DMS53 (cell line): ENCODE data around the gene ZNF420.

Experiments used
- DNase-seq: peaks from one replicate; lab custom pipeline; 2025; lab: John Stamatoyannopoulos, UW

Gene ZNF420

DNA sequence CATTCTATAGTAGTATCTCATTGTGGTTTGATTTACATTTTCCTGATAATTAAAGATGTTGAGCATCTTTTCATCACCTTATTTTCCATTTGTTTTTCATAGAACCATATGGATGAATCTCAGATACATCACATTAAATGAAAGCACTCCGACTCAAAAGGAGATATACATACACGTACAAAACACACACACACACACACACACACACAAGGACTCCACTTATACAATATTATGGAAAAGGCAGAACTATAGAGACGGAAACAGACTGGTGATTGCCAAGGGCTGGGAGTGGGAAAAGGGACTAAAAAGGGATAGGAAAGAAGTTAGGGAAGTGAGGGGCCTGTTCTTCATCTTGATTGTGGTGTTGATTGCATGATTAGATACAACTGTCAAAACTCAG lies 70.0 kb downstream of the ZNF420 start:
- DNase-seq: no peak

DNA sequence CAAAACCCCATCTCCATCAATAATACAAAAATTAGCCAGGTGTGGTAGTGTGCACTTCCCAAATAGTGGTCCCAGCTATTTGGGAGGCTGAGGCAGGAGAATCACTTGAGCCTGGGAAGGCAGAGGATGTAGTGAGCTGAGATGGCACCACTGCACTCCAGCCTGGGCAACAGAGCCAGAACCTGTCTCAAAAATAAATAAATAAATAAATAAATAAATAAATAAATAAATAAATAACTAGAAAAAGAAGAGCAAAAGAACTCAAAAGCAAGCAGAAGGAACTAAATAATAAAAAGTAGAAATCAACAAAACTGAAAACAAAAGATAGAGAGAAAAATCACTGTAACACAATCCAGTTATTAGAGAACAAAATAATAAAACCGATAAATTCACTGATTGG lies 81.9 kb downstream of the ZNF420 start:
- DNase-seq: no peak

DNA sequence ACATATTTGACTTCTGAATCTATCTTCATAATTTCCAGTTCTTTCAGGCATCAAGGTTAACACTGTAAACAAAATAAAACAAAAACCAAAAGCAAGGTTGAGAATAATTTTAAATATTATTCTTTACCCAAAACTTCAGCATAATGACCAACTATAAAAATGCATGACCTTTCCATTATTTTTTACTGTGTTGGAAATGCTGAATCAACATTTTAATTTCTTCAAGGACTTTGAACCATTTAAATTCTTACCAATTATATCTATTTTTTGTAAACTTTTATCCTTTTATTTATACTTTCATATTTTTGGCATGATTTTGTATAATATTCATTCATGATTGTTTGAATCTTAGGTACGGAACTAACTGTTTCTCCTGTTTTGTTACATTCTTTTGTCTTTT lies 87.4 kb downstream of the ZNF420 start:
- no peak for DNase-seq

DNA sequence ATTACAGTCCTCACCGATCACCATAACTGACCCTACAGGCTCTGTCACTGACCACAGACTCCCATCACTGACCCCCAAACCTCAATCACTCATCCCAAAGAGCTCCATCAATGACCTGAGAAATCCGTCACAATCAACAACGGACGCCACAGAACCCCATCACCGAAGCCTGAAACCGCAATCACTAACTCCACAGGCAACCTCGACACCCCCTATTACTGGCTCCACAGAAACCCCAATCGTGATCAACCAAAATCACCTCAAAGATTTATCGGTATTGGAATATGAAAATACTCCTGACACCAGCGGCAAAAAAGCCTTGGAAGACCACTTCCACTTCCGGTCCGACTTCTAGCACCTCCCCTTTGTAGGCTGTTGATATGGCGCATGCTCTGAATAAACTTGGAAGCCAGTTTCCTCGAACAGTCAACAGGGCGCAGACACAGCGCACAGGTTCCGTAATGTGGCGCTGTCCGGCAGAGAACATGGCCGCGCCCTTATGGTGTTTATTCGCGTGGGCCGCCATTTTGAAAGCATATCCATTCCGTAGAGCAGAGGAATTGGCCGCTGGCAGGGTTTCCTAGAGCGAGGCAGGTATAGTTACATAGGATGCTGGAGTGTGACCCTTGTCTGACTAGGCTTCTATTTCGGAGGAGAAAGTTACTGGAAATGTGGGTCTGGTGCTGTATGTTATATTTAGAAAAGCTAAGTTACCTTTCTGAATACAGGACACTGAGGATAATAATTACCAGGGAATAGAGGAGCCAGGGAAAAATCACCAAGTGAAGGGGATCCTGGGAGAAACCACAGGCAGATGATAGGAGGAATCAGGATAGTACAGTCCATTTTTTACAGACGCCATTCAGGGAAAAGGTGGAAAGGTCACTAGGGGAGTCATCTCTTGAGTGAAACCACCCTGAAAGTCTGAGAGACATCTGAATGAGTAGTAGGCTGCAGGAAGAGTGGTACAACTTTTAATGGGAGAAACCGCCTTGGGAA lies 94.4 kb downstream of the ZNF420 start, which contains the start of gene ZNF585A:
Gene ZNF585A, minus strand, starts transcription at position 328 of the 999 bp plus-strand sequence. CDS start 2,785 bp downstream, outside the sequence.
- DNase-seq: peak; percentile 99
